ENCODE measurements around the gene BDH2.

- TF ChIP-seq CTCF (IDR thresholded peaks at IDR 0.05; ENCODE audit: poor library complexity) = no peak
- no peak for TF ChIP-seq EZH2 (IDR thresholded peaks at IDR 0.05; ENCODE audit: borderline replicate concordance)
These were observed 12.0 kb upstream of the BDH2 start for GRCh38 chr4:103111598-103111997.
